ENCODE results near the gene EFNA3. TPM values are rescaled to one million over a fixed set of nuclear protein-coding genes. Genes with fewer than 3 reads are reported as not detected.
A peak's percentile ranks its signal among the peaks of the same experiment; 100 is the strongest.

Gene EFNA3
- polyA plus RNA-seq, 1 donor from 2014 or later = 12.2 TPM

DNA sequence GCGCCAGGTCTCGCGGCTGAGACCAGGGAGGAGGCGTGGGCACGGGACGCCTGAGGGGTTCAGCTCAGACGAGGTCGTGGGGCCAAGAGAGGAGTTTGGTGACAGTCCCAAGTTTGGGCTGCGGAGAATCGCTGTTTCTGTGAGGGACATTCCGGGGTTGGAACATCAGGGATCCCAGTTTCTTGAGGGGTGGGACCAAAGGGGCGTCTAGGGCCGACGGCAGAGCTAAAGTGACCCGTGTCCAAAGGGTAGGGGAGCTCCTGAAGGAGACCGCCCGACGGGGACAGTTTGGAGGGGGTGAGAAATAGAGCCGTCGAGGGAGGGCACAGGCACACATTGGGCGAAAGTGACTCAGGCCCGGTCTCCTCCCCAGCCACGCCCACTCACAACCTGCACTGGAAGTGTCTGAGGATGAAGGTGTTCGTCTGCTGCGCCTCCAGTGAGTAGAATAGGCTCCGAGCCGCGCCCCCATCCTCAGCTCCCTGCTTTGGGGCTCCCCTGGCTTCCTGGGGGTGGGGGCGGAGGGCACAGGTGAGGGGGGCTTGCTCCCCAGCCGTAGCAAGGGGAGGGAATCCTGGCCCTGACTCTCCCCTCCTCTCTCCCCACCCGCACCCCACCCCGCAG, 7.0 kb downstream of the EFNA3 start:
- TF ChIP-seq MXI1 (conservative IDR thresholded peaks at IDR 0.05; ENCODE audit: poor library complexity, severe bottlenecking) (no peak), POLR2AphosphoS5 (IDR thresholded peaks at IDR 0.05) (no peak), EZH2 (IDR thresholded peaks at IDR 0.05; ENCODE audit: borderline replicate concordance, insufficient read depth, low read length, poor library complexity, severe bottlenecking) (no peak), RAD21 (conservative IDR thresholded peaks at IDR 0.05) (no peak)
- TF ChIP-seq, protein P1, sequence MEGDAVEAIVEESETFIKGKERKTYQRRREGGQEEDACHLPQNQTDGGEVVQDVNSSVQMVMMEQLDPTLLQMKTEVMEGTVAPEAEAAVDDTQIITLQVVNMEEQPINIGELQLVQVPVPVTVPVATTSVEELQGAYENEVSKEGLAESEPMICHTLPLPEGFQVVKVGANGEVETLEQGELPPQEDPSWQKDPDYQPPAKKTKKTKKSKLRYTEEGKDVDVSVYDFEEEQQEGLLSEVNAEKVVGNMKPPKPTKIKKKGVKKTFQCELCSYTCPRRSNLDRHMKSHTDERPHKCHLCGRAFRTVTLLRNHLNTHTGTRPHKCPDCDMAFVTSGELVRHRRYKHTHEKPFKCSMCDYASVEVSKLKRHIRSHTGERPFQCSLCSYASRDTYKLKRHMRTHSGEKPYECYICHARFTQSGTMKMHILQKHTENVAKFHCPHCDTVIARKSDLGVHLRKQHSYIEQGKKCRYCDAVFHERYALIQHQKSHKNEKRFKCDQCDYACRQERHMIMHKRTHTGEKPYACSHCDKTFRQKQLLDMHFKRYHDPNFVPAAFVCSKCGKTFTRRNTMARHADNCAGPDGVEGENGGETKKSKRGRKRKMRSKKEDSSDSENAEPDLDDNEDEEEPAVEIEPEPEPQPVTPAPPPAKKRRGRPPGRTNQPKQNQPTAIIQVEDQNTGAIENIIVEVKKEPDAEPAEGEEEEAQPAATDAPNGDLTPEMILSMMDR (IDR thresholded peaks at IDR 0.05; ENCODE audit: poor library complexity, severe bottlenecking) = no peak
- Histone ChIP-seq H4K20me1 (ENCODE audit: insufficient read depth) (peaks cover 33% of the 10 kb centered on the region), H3K27ac (ENCODE audit: low read length) (peak overlapping the region; percentile 58), H2AFZ (ENCODE audit: low read depth, low read length) (no peak overlapping the region), H3K9me3 (ENCODE audit: low read length) (no peaks in the 10 kb centered on the region), H3K9me2 (ENCODE audit: insufficient read depth, low read length) (no peaks in the 10 kb centered on the region), H3K27me3 (ENCODE audit: insufficient read depth, low read depth, low read length) (no peaks in the 10 kb centered on the region), H3K9ac (ENCODE audit: low read length) (peak overlapping the region; percentile 57), H3K4me2 (ENCODE audit: low read length) (peak overlapping the region; percentile 47), H3K4me3 (ENCODE audit: low read length) (peak overlapping the region; percentile 82), H3K79me2 (replicated peaks; ENCODE audit: insufficient read depth, low read length) (peaks cover 22% of the 10 kb centered on the region), H3K36me3 (ENCODE audit: insufficient read depth, low read length) (no peaks in the 10 kb centered on the region), H3F3A (ENCODE audit: insufficient read depth, low read length, poor library complexity, severe bottlenecking) (peaks cover 7% of the 10 kb centered on the region)

DNA sequence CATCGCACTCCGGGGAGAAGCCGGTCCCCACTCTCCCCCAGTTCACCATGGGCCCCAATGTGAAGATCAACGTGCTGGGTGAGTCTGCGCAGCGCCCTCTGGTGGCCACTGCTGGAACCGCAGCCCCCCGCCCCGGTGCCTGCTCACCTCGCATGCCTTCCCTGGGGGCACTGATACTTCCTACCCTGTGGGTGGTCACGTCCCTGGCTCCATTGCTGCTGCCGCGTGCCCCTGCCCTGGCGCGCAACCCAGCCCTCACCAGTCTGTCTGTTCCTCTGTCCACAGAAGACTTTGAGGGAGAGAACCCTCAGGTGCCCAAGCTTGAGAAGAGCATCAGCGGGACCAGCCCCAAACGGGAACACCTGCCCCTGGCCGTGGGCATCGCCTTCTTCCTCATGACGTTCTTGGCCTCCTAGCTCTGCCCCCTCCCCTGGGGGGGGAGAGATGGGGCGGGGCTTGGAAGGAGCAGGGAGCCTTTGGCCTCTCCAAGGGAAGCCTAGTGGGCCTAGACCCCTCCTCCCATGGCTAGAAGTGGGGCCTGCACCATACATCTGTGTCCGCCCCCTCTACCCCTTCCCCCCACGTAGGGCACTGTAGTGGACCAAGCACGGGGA, 7.6 kb downstream of the EFNA3 start:
- H3K27ac ChIP-seq (ENCODE audit: low read length) = no peak overlapping the region

More for the DNA sequence above, 7.6 kb downstream of the EFNA3 start:
- Histone ChIP-seq H3K4me3 (ENCODE audit: low read length) (peak overlapping the region; percentile 82), H3K9ac (ENCODE audit: low read length) (no peak overlapping the region), H3F3A (ENCODE audit: insufficient read depth, low read length, poor library complexity, severe bottlenecking) (peaks cover 5% of the 10 kb centered on the region), H3K9me2 (ENCODE audit: insufficient read depth, low read length) (no peaks in the 10 kb centered on the region), H3K79me2 (replicated peaks; ENCODE audit: insufficient read depth, low read length) (peaks cover 22% of the 10 kb centered on the region), H4K20me1 (ENCODE audit: insufficient read depth) (peaks cover 31% of the 10 kb centered on the region), H2AFZ (ENCODE audit: low read depth, low read length) (no peak overlapping the region), H3K36me3 (ENCODE audit: insufficient read depth, low read length) (no peaks in the 10 kb centered on the region), H3K4me2 (ENCODE audit: low read length) (no peak overlapping the region), H3K9me3 (ENCODE audit: low read length) (no peaks in the 10 kb centered on the region), H3K27me3 (ENCODE audit: insufficient read depth, low read depth, low read length) (no peaks in the 10 kb centered on the region)
- TF ChIP-seq EP300 (conservative IDR thresholded peaks at IDR 0.05; ENCODE audit: poor library complexity, severe bottlenecking) (no peak), RAD21 (conservative IDR thresholded peaks at IDR 0.05) (peak; percentile 48), SMC3 (conservative IDR thresholded peaks at IDR 0.05; ENCODE audit: poor library complexity) (peak; percentile 63)
- TF ChIP-seq, protein P1 (IDR thresholded peaks at IDR 0.05; ENCODE audit: poor library complexity, severe bottlenecking) = peak; percentile 83
- TF ChIP-seq, protein P2, sequence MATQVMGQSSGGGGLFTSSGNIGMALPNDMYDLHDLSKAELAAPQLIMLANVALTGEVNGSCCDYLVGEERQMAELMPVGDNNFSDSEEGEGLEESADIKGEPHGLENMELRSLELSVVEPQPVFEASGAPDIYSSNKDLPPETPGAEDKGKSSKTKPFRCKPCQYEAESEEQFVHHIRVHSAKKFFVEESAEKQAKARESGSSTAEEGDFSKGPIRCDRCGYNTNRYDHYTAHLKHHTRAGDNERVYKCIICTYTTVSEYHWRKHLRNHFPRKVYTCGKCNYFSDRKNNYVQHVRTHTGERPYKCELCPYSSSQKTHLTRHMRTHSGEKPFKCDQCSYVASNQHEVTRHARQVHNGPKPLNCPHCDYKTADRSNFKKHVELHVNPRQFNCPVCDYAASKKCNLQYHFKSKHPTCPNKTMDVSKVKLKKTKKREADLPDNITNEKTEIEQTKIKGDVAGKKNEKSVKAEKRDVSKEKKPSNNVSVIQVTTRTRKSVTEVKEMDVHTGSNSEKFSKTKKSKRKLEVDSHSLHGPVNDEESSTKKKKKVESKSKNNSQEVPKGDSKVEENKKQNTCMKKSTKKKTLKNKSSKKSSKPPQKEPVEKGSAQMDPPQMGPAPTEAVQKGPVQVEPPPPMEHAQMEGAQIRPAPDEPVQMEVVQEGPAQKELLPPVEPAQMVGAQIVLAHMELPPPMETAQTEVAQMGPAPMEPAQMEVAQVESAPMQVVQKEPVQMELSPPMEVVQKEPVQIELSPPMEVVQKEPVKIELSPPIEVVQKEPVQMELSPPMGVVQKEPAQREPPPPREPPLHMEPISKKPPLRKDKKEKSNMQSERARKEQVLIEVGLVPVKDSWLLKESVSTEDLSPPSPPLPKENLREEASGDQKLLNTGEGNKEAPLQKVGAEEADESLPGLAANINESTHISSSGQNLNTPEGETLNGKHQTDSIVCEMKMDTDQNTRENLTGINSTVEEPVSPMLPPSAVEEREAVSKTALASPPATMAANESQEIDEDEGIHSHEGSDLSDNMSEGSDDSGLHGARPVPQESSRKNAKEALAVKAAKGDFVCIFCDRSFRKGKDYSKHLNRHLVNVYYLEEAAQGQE (IDR thresholded peaks at IDR 0.05; ENCODE audit: borderline replicate concordance) = no peak

All from neural cell (in vitro differentiated cells).